Testis (tissue), 2 donors: ENCODE measurements around the gene ARSJ.

Experiments
- POLR2A ChIP-seq: fragments of 450-650 bp; IDR thresholded peaks from one replicate; pipeline ENCODE4 v1.6.1; 2017; ENCODE audit warnings: antibody characterized with exemption, mild to moderate bottlenecking, moderate library complexity
- TF ChIP-seq, protein P1 (sequence below), 3 experiments: fragments of 450-650 bp in 2 of 3; fragments of 200-600 bp in 1 of 3; sonication (generic) in 1 of 3; IDR thresholded peaks; one replicate each; pipeline ENCODE4 v1.5.1; 2016 to 2019; ENCODE audit warnings: antibody characterized with exemption in 3 of 3, mild to moderate bottlenecking in 2 of 3, moderate library complexity in 1 of 3

GRCh38 chr4:113976741-113977525 is 2.5 kb downstream of the ARSJ start:
- TF ChIP-seq, protein P1, sequence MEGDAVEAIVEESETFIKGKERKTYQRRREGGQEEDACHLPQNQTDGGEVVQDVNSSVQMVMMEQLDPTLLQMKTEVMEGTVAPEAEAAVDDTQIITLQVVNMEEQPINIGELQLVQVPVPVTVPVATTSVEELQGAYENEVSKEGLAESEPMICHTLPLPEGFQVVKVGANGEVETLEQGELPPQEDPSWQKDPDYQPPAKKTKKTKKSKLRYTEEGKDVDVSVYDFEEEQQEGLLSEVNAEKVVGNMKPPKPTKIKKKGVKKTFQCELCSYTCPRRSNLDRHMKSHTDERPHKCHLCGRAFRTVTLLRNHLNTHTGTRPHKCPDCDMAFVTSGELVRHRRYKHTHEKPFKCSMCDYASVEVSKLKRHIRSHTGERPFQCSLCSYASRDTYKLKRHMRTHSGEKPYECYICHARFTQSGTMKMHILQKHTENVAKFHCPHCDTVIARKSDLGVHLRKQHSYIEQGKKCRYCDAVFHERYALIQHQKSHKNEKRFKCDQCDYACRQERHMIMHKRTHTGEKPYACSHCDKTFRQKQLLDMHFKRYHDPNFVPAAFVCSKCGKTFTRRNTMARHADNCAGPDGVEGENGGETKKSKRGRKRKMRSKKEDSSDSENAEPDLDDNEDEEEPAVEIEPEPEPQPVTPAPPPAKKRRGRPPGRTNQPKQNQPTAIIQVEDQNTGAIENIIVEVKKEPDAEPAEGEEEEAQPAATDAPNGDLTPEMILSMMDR (IDR thresholded peaks at IDR 0.05): no peak
- no peak for TF ChIP-seq POLR2A
